Transverse colon (tissue), 4 donors: ENCODE data around the gene PRKCE. TPM values are rescaled to one million over a fixed set of nuclear protein-coding genes. Genes with fewer than 3 reads are reported as not detected.

ENCODE experiments used
- DNase-seq: peaks from one replicate; pipeline ENCODE4 v3.0.0-alpha.2; 2019
- H3K27ac ChIP-seq, 4 donors: fragments of 200-600 bp; sonication (generic); 2 replicates each; pipeline ENCODE4 v1.5.1; 2016 to 2018; ENCODE audit warnings: inconsistent platforms in 4 of 4
- H3K27me3 ChIP-seq: fragments of 200-600 bp; sonication (generic); 2 replicates; pipeline ENCODE4 v1.5.1; 2017; ENCODE audit warnings: inconsistent platforms
- H3K36me3 ChIP-seq, 4 donors: fragments of 200-600 bp; sonication (generic); 2 replicates each; pipeline ENCODE4 v1.5.1; 2017 to 2019; ENCODE audit warnings: inconsistent platforms in 4 of 4
- H3K4me1 ChIP-seq, 4 donors: fragments of 200-600 bp; sonication (generic); 2 replicates each; pipeline ENCODE4 v1.5.1; 2017 to 2020; ENCODE audit warnings: inconsistent platforms in 4 of 4
- H3K4me3 ChIP-seq, 4 donors: fragments of 200-600 bp; sonication (generic); 1 replicate in 1 of 4; 2 replicates in 3 of 4; pipeline versions ENCODE4 v1.5.1 to v1.6.1; 2017 to 2019; ENCODE audit warnings: inconsistent platforms in 4 of 4
- H3K9me3 ChIP-seq, 2 donors: fragments of 200-600 bp; sonication (generic); 2 replicates each; pipeline ENCODE4 v1.5.1; 2017 to 2019; ENCODE audit warnings: inconsistent platforms in 2 of 2
- EP300 ChIP-seq: sonication (generic); formaldehyde crosslinking; IDR thresholded peaks from one replicate; pipeline ENCODE4 v1.6.1; 2017; ENCODE audit warnings: antibody characterized with exemption, low read depth
- POLR2A ChIP-seq: fragments of 450-650 bp; IDR thresholded peaks from one replicate; pipeline ENCODE4 v1.6.1; 2016; ENCODE audit warnings: antibody characterized with exemption, mild to moderate bottlenecking, moderate library complexity
- POLR2AphosphoS5 ChIP-seq, 3 donors: sonication (generic); formaldehyde crosslinking; IDR thresholded peaks; one replicate each; pipeline ENCODE4 v1.6.1; 2016; ENCODE audit warnings: antibody characterized with exemption in 3 of 3
- WGBS, 2 donors: methylation state at CpG; one replicate each; pipeline ENCODE4 v1.1.5; 2018; ENCODE audit warnings: low coverage in 1 of 2; 5-methylcytosine and 5-hydroxymethylcytosine counted together
- in situ Hi-C, 4 donors: fragments of 200-750 bp; cut with MboI; loops; one replicate each; pipeline versions ENCODE4 v1.15.0 to v1.15.1; 2017; ENCODE audit warnings: low sequenced_read_pairs in 3 of 4, low pct_ligation_motif_present in 1 of 4, low pct_unique_long_range_greater_than_20kb in 1 of 4
- intact Hi-C: fragments of 100-400 bp; cut with DNase I; formaldehyde crosslinking; loops from one replicate; pipeline ENCODE4 v1.15.1; 2023; ENCODE audit warnings: low total_unique reads
- total RNA-seq, 4 donors: library from RNA; depleted of rRNA; stranded (reverse); fragments of >200 nt; gene quantifications; one replicate each; pipeline ENCODE4 v1.1.0, GENCODE V29; 2016
- TF ChIP-seq, protein P1 (sequence below), 5 experiments: fragments of 200-600 bp in 3 of 5; fragments of 450-650 bp in 2 of 5; sonication (generic) in 3 of 5; IDR thresholded peaks; 1 replicate in 2 of 5; 2 replicates in 3 of 5; pipeline ENCODE4 v1.5.1; 2016 to 2017; ENCODE audit warnings: antibody characterized with exemption in 5 of 5, inconsistent platforms in 3 of 5, mild to moderate bottlenecking in 2 of 5, moderate library complexity in 1 of 5

PRKCE gene
- total RNA-seq, 4 donors from 2014 or later = 8.6 to 20.6 (median 11.3) TPM

DNA sequence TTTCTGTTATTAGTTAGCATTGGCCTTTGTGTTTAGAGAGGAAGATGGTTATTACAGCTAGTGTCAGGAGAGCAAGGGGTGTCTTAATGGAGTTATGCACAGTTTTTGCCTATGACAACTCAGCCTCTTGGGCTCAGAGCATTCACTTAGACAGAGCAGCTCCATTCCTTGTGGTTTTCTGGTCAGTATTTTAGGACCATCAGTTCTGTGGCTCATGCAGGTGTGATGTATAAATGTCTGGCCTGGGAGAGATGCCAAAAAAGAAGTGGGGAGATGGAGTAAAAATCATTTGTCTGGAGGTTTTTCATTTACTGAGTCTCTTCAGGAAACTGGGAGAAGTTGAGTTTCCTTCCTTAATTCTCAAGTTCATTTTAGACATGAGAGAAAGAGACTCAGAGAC is 79.7 kb downstream of the PRKCE start:
- H3K36me3 ChIP-seq = no peaks in the 10 kb centered on the region
- H3K27me3 ChIP-seq = no peaks in the 10 kb centered on the region
- intact Hi-C loops = no loop called here
- no peak overlapping the region for H3K4me3 ChIP-seq
- no peaks in the 10 kb centered on the region for H3K4me1 ChIP-seq
- no peak for DNase-seq
- no peak for TF ChIP-seq POLR2AphosphoS5 (IDR thresholded peaks at IDR 0.05)
- in situ Hi-C loops = no loop called here
- no peak overlapping the region for H3K27ac ChIP-seq
- no peaks in the 10 kb centered on the region for H3K9me3 ChIP-seq

DNA sequence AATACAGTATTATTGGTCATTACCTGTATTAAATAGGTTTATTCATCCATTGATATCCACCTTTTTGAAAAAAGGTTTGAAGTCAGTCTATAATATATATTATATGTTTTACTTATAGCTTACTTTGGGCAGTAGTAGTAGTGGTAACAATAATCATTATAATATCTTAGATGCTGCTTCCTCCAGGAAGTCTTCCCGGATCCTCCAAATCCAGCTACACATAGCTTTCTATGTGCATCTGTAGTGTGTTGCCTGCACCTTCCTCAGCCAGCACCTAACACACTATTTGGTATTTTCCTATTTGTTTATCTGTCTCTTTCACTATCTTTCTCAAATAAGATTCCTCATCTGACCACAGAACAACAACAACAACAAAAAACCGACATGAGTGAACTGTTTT is 81.0 kb downstream of the PRKCE start:
- in situ Hi-C loops (no loop called here), intact Hi-C loops (no loop called here)
- no peak for DNase-seq
- no peaks in the 10 kb centered on the region for H3K9me3 ChIP-seq
- no peaks in the 10 kb centered on the region for H3K27me3 ChIP-seq
- H3K4me3 ChIP-seq = no peak overlapping the region
- H3K4me1 ChIP-seq = no peaks in the 10 kb centered on the region
- no peaks in the 10 kb centered on the region for H3K36me3 ChIP-seq
- H3K27ac ChIP-seq = no peak overlapping the region
- TF ChIP-seq POLR2A = no peak
- no peak for TF ChIP-seq EP300
- no peak for TF ChIP-seq POLR2AphosphoS5 (IDR thresholded peaks at IDR 0.05)
- TF ChIP-seq, protein P1, sequence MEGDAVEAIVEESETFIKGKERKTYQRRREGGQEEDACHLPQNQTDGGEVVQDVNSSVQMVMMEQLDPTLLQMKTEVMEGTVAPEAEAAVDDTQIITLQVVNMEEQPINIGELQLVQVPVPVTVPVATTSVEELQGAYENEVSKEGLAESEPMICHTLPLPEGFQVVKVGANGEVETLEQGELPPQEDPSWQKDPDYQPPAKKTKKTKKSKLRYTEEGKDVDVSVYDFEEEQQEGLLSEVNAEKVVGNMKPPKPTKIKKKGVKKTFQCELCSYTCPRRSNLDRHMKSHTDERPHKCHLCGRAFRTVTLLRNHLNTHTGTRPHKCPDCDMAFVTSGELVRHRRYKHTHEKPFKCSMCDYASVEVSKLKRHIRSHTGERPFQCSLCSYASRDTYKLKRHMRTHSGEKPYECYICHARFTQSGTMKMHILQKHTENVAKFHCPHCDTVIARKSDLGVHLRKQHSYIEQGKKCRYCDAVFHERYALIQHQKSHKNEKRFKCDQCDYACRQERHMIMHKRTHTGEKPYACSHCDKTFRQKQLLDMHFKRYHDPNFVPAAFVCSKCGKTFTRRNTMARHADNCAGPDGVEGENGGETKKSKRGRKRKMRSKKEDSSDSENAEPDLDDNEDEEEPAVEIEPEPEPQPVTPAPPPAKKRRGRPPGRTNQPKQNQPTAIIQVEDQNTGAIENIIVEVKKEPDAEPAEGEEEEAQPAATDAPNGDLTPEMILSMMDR (IDR thresholded peaks at IDR 0.05) = no peak
- WGBS, 2 donors = 83 to 86% methylated on average over 2 of the region's 2 CpGs

DNA sequence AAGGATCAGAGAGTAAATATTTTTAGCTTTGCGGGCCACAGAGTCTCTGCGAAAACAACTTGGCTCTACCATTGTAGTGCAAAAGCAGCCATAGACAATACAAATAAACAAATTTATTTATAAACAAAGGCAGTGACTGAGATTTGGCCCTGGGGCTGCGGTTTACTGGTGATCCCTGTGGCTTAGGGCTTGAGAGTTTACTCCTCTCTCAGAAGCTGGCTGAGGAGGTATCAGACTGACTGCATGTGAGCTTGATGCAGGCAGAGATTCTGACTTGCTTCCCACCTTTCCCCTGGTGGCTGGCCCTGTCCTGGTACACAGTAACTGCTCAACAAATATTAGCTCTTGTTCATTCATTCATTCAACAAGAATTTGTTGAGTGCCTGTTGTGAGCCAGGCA is 81.5 kb downstream of the PRKCE start:
- Histone ChIP-seq H3K4me1 (no peaks in the 10 kb centered on the region), H3K36me3 (no peaks in the 10 kb centered on the region), H3K9me3 (no peaks in the 10 kb centered on the region), H3K27ac (no peak overlapping the region), H3K4me3 (no peak overlapping the region), H3K27me3 (no peaks in the 10 kb centered on the region)
- TF ChIP-seq, protein P1 (IDR thresholded peaks at IDR 0.05) = no peak
- no peak for TF ChIP-seq POLR2A
- DNase-seq = no peak
- WGBS, 2 donors = 91% methylated on average over 3 of the region's 3 CpGs; no CpG with 5 or more reads in 1 of the 2 donors
- in situ Hi-C loops (no loop called here), intact Hi-C loops (no loop called here)

DNA sequence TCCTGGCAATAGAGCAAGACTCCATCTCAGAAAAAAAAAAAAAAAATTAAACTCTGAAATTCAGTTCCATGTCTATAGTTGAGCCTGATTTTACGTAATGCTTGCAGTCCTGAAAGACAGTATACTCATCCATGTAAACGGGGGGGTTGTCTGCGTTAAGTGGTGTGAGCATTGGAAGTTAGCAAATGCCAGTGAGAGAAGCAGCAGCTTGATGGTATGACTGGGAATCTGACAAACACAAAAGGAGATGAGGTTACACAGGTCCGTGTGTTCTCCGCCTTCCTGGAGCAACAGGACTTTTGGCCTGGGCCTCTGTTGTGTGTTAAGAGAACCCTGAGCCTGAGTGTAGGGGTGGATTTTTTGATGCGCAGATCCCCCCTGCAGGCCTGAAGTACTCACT is 82.9 kb downstream of the PRKCE start:
- intact Hi-C loops (no loop called here), in situ Hi-C loops (no loop called here)
- no peak for DNase-seq
- TF ChIP-seq POLR2A = no peak
- peak in 2 of 3 donors; percentile 54 to 68 for TF ChIP-seq POLR2AphosphoS5 (IDR thresholded peaks at IDR 0.05)
- WGBS, 2 donors = 67 to 88% methylated on average over 3 to 6 of the region's 6 CpGs
- Histone ChIP-seq H3K4me3 (no peak overlapping the region), H3K27me3 (no peaks in the 10 kb centered on the region), H3K9me3 (no peaks in the 10 kb centered on the region), H3K27ac (peak overlapping the region in 1 of 4 donors; percentile 27), H3K36me3 (no peaks in the 10 kb centered on the region), H3K4me1 (no peaks in the 10 kb centered on the region)

DNA sequence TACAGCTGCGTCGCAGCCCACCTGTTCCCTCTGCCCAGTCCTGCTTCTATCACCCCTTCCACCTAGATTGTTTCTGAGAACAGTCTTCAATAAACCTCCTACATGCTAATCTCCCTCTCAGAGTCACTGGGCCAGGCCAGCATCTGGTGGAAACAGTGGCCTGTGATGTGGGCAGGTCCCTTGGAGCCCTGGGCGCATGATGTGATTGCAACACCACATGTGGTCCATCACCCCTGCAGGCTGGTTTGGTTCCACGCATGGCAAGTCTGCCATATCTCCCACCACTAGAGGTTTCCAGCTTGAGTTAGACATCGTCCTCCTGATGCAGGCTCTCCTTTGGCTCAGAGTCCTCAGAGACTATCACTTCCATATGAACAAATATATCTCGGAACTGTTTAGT is 83.5 kb downstream of the PRKCE start:
- intact Hi-C loops (no loop called here), in situ Hi-C loops (no loop called here)
- WGBS, 2 donors = 91 to 100% methylated on average over 2 to 6 of the region's 6 CpGs
- H3K4me1 ChIP-seq = no peaks in the 10 kb centered on the region
- DNase-seq = no peak
- H3K4me3 ChIP-seq = no peak overlapping the region
- TF ChIP-seq POLR2AphosphoS5 (IDR thresholded peaks at IDR 0.05) (no peak), POLR2A (no peak), EP300 (no peak)
- TF ChIP-seq, protein P1 (IDR thresholded peaks at IDR 0.05) = no peak
- H3K36me3 ChIP-seq = no peaks in the 10 kb centered on the region
- H3K27ac ChIP-seq = peak overlapping the region in 1 of 4 donors; percentile 27
- H3K9me3 ChIP-seq = no peaks in the 10 kb centered on the region
- no peaks in the 10 kb centered on the region for H3K27me3 ChIP-seq
